Myocyte (in vitro differentiated cells): ENCODE results near the gene NIN. TPM values are rescaled to one million over a fixed set of nuclear protein-coding genes. Genes with fewer than 3 reads are reported as not detected.

Source experiments
- DNase-seq: peaks from one replicate; pipeline ENCODE4 v3.0.0-alpha.2; 2012; ENCODE audit warnings: low read depth
- total RNA-seq: library from RNA; depleted of rRNA; stranded (reverse); fragments of >200 nt; gene quantifications from 2 replicates; pipeline ENCODE4 v1.2.3, GENCODE V29; 2014

The NIN gene
- total RNA-seq, 1 donor from 2014 or later = 43.3 TPM

DNA sequence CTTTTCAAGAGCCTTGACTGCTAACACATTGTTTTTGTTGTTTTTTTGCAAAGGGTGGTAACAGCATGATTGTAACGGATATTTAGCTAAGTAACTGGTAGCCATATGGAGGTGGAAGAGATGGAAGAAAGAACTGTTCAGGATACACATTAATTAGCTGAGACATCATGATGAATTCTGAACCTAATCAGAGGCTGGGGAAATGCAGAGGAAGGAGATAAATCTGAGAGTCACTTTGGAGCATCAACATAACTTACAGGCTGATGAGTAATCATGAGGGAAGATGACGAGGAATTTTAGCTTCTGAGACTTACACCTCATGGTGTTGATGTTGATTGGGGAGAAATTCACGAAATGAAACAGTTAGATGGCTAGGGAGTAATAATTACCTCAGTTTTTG lies 62.3 kb downstream of the NIN start:
- no peak for DNase-seq

DNA sequence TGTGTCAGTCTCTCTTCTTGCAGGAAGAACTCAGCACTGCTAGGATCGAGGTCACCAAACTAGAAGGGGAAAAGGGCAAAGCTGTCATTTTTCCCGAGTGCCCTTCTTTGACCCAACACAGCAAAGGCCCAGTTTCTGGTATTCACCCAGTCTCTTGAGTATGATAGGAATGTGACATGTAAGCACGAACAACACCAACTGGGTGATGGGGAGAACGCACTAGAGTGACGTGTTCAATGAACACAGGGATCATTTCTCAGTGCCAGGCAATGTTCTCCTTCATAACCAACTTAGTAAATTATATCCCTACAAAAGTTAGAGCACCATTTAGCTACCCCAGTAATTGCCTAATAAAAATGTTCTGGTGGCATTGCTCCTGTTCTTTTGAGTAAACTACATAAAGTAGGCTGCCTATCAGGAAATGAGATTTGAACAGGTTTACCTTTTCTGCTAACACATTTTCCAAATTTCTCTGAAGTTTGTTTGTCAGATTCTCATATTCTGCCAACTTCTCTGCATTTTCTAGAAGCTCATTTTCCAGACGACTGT lies 64.5 kb downstream of the NIN start:
- DNase-seq = peak; percentile 85

DNA sequence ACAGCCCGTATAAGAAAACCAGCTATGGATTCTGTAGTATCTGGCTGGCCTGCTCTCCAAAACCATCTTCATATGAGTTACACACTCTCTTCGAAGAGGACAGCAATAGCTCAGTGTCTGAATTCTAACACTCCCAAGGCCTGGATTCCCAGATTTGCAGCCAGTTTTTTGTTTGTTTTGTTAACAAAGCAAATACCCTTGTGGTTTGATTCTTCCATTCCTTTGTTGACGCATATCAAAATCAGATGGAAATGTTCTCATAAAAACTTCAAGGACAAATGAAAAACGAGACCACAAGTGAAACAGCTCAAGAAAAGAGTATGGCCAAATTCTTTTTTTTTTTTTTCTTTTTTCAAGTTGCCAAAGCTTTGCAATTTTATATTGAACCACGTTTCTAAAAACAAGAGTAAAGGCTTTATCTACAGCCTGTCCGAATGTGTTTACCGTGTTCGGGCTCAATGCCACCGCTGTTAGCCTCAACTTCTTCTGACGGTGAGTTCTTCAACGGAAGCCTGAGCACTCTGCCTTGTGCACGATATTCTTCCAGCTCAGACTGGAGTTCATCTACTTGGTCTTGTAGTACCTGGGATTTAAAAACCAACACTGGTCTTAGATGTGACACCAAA lies 67.5 kb downstream of the NIN start:
- peak; percentile 86 for DNase-seq

DNA sequence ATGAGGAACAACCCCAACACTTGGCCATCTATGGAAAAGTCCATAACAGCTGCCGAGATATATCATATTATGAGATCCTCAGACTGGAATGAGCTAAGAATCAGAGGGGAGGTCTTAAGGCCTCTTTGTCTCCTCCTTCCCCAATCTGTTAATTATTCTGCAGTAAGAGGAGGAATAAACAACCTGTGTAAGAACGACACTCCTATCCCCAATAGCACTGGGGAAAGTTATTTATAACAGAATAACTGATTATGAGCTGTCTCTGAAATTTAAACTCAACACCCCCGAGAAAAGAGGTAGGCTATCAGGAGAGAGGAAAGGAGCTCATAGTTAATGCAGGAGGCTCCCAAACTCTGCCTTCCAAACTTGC lies 68.0 kb downstream of the NIN start:
- DNase-seq = no peak

DNA sequence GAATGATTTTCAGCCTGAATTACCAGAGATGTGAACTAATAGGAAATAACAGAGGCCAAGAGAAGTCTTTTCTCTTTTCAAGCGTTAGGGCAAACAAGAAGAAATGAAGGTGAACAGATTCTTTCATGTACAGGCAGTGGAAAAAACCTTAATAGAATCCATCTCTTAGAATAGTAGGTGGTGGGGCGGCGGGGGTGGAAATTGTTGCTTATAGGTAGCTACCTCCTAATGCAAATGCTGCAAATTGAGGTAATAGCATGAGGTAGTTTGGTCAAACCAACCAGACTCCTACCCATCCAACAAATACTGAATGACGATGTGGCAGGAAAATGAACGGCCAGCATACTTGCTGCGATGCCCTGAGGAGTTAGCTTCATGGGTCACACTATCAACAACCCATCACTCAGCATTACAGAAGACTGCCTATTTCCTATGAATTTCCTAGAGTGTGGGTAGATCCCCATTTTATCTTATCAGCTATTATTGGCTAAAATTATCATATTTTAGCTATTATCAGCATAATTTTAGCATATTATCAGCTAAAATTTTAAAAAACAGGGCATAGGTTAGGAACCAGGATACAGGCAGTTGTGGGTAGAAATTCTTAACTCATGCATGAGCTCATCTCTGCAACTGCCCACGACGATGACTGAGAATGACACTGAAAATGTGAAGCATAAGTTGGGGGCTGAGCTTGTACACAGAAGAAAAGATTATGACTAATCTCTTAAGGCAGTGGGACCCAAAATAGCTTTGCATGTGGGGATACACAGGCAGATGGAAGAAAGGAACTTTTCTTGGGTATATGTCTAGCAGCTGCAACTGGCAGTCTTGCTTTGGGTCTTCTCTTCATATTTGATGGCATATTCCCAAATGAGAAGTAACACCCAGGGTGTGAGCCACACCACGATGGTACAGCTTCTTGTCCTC lies 68.7 kb downstream of the NIN start:
- DNase-seq = peak; percentile 94

DNA sequence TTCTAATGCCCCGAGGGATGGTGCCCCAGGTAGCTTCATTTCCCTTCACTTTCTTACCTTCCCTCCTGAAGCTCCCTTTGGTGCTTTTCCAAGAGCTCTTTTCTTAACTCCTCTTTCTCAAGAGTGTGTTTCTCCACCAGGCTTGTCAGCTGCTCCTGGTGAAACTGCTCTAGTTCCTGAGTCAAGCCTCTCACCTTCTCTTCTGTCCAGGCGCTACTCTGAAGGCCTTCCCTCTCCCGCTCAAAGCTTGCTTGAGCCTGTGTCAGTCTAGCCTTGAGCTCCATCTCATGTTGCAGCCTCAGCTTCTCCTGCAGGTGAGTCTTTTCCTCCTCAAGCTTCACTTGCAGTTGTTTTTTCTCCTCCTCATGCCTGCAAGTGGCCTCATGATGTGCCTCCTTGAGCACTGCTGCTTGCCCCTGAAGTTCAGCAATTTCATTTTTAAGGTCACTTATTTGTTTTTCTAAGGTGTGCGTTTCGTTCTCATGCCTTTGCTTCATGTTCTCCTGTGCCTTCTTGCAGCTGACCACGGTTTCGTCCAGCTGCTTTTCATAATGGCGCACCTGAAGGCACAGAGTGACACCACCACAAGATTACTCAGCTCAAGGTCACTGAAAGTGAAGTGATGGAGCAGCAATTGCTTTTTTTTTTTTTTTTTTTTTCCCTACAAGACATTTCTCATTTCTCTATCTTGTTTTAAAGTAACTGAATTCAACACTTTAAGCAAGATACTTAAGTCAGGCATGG lies 71.0 kb downstream of the NIN start:
- no peak for DNase-seq

DNA sequence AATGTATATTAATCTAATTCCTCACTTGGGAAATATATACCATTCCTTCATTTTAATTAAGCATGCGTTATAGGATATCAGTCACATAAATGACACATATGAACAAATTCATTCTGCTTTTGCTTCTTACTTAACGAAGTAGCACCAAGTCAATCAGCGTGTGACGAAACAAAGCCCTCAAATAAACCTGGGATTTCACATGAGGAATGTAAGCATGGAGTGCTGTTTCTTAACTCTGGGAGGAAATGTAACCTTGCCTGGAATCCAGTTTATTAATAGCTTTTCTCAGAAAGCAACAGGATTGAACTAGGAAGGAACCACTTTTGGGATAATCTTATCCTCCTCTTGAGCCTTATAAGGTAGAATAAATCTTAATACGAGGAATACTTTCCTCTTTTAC lies 72.0 kb downstream of the NIN start:
- DNase-seq = no peak

DNA sequence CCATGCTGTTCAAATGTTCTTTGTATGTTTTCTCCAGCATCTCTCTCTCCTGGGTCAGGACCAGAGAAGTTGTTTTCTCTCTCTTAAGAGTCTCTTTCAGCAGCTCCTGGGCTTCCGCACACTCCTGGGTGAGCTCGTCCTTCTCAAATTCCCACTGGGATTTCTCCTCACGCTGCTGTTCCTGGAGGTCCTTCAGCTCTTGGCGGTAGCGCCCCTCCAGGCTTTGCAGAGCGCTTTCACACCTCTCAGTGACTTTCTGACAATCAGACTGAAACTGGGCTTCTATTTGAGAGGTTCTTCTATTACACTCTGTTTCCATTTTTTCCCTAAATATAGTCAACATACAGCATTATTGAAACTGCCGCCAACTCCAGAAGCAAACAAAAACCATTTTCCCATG lies 72.7 kb downstream of the NIN start:
- no peak for DNase-seq

DNA sequence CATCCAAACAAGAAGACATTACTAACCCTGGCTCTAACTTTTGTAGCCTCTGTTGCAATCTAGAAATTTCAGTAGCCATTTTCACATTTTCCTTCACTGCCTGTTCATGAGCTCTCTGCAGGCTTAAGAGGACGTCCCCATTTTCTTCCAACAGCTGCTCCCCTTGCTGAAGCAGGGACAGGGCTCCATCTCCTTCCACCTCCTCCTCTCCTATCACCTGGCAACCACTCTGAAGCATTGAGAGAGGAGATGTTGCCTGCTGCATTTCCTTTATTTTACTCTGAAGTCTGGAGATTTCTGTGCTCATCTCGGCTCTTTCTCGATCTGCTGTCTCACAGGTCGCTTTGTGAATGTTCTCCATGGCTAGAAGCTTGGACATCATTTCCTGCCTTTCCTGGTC lies 73.3 kb downstream of the NIN start:
- DNase-seq = no peak

DNA sequence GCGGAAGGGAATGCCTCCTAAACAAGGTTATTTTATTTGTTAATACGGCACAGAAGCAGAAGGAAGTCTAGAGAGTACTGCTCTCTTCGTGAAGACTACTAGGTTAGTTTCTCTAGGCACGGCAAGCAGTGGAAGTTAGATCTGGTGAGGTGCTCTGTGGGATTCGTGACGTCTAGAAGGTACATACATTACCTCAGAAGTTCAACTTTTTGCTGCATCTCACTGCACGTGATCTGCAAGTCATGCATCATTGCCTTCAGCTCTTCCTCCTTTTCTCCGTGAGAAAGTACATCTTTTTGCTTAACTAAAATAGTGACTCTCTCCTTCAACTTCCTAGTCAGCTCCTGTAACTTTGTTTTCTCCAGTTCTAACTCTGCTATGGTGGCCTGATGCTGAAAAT lies 74.7 kb downstream of the NIN start:
- no peak for DNase-seq

DNA sequence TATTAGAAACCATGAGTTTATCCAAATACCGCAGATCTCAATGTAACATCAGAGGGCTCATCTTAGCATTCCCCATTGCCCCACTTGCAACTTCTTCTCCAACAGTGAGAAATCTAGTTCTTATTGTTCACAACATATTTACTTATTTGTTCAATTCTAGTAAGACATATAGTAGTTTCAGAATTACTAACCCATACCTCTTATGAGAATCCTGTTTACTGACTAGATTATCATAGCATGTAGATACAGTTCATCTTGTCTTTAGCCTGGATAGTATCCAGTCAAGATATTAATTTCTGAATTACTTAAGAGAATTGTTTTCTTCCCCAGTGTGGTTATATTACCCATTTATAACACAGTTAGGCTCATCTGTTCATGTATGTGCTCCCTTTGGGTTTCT lies 80.6 kb downstream of the NIN start:
- no peak for DNase-seq

DNA sequence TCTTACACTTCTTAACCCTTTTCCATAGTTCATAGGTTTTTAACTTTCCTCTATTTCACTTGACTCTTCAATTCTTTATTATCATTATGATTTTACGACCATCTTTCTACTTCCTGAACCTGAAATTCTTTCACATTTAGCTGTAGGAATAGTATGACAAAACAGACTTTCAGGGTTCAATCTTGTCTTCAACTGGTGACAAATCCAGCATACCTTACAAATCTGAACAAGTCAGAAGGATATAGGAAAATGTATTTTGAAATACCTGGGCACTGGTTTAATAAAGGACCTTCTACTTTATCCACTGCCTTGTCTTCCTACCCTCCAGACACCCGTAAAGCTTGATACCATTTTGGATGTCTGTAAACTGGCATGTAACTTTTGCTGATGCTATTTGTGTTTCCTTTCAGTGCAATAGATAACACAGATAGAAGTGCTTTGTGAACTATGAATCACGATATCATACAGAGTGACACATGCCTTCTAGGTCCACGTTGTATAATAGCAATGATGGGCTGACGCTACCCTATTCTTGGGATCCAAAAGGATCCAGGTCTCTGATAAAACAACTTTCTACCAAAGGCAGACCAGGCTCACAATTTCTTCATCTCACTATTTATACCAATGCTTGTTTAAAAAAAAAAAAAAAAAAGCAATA lies 85.4 kb downstream of the NIN start:
- no peak for DNase-seq

DNA sequence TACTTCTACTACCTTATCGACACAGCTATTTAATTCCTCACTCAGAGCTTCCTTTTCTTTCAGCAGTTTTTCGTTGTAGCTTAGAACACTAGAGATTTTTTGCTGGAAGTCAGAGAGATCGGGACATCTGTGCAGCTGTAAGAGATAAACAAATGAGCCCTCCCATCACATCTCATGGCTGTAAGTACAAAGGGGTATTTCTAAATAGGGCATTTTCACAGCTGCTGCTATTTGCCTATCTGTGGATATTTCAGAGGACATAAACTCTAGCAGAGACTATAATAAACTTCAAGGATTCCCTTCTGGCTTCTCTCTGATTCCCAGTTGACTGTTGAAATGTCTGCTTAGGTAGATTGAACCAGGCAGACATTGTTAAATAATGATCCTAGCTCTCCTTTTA lies 86.7 kb downstream of the NIN start:
- DNase-seq = no peak

DNA sequence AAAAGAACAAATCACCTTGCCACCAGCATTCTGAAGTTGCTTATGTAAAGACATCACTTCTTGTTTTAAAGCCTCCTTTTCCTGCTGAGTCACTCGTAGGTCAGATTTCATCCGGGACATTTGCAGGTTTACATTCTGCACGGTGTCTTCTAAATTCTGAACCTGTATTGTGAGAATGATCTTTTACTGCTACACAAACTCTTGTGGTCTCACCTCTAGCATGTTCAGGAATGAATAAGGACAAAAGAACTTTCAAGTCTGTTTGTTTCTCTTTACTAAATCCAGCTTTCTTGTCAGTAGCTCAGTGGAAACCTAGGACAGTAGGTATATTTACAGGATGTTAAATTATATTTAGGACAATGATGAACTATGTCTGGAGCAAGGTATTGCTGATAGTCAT lies 89.4 kb downstream of the NIN start:
- no peak for DNase-seq

DNA sequence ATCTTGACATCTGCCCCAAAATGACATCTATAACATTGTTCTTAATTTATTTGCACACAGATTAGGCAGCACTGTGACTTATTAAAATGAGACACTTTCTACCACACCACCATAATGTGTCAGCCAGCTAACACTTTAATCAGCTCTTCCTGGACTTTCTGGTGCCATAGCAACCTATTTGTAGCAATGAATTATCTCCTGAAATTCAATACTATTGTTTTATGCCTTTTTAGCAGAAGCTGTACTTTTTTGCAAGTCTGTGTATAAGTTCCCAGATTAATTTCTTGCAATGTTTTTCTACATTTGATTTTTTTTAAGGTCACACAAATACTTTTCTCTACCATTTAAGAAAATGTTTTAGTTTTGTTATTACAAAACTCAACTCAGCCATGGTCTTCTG lies 90.1 kb downstream of the NIN start:
- DNase-seq = no peak

DNA sequence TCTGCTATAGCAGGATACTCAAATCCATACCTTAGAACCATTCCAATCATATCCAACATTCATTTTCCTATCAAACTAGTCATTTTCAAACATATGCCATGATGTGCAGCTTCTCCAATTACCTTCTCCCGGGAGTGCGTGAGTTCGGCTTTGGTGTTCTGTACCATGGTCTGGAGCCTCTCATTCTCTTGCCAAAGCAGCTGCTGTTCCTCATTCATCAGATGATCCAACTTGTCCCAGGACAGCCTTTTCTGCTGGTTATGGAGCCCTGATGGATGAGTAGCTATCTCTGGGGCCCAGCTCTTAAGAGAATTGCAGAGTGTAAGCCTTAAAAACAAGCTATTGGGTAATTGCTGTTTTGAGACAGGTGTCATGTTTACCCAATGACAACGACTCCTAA lies 91.8 kb downstream of the NIN start:
- DNase-seq = peak; percentile 41

DNA sequence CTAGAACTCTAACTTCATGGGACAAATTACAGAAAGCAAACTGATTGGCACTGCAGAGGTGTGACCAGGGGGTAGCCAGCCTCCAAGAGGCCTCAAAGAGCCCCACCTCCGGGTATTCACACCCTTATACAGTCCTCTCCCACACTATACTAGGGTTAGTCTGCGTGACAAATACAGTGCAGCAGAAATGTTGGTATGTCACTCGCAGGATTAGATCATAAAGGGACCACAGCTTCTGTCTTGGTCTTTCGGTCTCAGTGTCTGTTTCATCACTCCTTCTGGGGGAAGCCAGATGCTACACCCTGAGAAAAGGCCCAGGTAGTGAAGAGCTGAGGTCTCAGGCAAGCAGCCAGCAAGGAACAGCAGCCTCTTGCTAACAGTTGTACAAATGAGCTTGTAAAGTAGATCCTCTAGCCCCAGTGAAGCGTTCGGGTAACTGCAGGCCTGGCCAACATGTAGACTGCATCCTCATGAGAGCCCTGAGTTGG lies 94.0 kb downstream of the NIN start:
- no peak for DNase-seq

DNA sequence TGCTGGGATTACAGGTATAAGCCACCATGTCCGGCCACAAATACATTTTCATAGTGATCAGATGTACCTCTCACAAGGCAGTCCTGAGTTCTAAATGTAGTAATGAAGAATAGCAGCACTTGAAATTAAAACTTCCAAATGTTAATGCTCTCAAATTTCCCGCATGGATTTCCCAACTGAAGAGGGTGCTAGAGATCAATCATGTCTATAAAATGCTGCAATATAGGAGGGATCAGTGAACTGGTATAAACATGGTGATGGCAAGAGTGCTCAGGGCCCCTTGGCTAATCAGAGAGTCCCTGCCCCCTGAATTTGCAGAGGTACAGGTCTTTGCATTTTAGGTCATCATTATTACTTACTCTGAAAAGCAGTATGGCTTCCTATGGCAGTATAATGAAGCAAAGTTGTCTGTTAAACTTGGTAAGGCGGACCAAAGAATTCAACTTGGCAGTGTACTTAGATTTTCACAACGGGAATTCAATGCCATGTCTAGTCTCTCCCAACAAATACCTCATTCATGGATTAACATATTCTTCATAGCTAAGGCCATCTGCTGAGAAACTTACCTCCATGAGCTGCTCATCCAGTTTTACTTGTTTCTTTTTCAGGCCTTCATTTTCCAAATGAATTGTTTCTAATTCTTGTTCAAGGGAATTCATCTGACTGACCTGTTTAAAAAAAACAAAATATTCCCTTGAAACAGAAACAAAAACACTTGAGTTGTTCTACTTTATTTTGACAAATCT lies 95.8 kb downstream of the NIN start:
- no peak for DNase-seq

DNA sequence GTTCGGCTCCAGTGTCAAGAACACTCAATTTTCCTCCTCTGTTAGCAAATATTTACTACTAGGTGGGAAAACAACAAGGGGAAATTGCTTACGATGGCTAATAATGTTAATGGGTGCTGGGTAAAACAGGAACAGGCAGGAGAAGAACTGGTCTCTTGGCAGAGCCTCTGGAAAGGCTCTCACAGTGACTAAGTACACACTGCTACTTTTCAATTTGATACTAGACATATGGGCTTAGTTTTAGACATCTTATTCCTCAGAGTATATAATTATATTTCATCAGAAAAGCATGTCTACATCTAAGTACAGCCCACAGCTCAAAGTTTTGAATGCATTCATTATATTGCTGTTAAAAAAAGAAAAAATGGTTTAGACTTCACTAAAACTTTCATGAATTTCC lies 97.5 kb downstream of the NIN start:
- DNase-seq = no peak

DNA sequence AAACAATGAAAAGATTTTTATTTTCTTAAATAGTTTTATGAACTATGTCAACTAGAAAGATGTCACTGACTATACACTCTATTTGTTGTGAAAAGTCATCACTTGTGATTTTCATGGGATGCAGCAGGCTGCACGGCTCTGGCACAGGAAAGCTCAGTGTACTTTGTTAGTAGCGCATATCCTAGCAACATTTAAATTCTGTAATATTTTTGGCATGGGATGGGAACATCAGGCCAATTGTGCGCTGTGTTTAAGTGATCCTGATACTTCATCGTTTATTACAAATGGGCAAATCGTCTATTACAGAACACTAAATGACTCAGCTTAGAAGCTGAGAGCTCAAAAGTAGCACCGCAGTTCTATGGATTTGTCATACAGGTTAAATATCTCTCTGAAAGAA lies 102.1 kb downstream of the NIN start:
- DNase-seq = no peak
